ENCODE results near the gene WWP2.

- TF ChIP-seq EZH2phosphoT487 (IDR thresholded peaks at IDR 0.05; ENCODE audit: borderline replicate concordance, low read depth, low read length), result no peak
- TF ChIP-seq, protein P1, sequence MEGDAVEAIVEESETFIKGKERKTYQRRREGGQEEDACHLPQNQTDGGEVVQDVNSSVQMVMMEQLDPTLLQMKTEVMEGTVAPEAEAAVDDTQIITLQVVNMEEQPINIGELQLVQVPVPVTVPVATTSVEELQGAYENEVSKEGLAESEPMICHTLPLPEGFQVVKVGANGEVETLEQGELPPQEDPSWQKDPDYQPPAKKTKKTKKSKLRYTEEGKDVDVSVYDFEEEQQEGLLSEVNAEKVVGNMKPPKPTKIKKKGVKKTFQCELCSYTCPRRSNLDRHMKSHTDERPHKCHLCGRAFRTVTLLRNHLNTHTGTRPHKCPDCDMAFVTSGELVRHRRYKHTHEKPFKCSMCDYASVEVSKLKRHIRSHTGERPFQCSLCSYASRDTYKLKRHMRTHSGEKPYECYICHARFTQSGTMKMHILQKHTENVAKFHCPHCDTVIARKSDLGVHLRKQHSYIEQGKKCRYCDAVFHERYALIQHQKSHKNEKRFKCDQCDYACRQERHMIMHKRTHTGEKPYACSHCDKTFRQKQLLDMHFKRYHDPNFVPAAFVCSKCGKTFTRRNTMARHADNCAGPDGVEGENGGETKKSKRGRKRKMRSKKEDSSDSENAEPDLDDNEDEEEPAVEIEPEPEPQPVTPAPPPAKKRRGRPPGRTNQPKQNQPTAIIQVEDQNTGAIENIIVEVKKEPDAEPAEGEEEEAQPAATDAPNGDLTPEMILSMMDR (conservative IDR thresholded peaks at IDR 0.05; ENCODE audit: low read length), result no peak
Observed at GRCh38 chr16:69827524-69827923, 65.4 kb downstream of the WWP2 start.

All from OCI-LY7 (cell line).